IPS-20b (cell line): Measurements from ENCODE around the gene ITGA11.

Experiments used
- H3K27ac ChIP-seq: one replicate; pipeline ENCODE4 v1.5.1; 2013; ENCODE audit warnings: low read length
- H3K27me3 ChIP-seq: 2 replicates; pipeline ENCODE4 v1.6.1; 2013; ENCODE audit warnings: mild to moderate bottlenecking, low read length, inconsistent platforms; ENCODE audit not compliant: insufficient read depth
- H3K36me3 ChIP-seq: 2 replicates; pipeline ENCODE4 v1.6.1; 2013; ENCODE audit warnings: low read depth, mild to moderate bottlenecking, inconsistent platforms, low read length, moderate library complexity; ENCODE audit not compliant: insufficient read depth
- H3K4me1 ChIP-seq: 2 replicates; pipeline ENCODE4 v1.6.1; 2013; ENCODE audit warnings: mild to moderate bottlenecking, control low read depth, inconsistent platforms, low read length, moderate library complexity; ENCODE audit not compliant: insufficient read depth
- H3K4me3 ChIP-seq: 2 replicates; pipeline ENCODE4 v1.5.1; 2013; ENCODE audit warnings: mild to moderate bottlenecking, low read length, inconsistent platforms
- H3K9ac ChIP-seq: 2 replicates; pipeline ENCODE4 v1.6.1; 2013; ENCODE audit warnings: low read depth, mild to moderate bottlenecking, inconsistent platforms, low read length, moderate library complexity
- H3K9me3 ChIP-seq: 2 replicates; pipeline ENCODE4 v1.6.1; 2013; ENCODE audit warnings: mild to moderate bottlenecking, low read depth, low read length, inconsistent platforms; ENCODE audit not compliant: insufficient read depth

ITGA11 gene

DNA sequence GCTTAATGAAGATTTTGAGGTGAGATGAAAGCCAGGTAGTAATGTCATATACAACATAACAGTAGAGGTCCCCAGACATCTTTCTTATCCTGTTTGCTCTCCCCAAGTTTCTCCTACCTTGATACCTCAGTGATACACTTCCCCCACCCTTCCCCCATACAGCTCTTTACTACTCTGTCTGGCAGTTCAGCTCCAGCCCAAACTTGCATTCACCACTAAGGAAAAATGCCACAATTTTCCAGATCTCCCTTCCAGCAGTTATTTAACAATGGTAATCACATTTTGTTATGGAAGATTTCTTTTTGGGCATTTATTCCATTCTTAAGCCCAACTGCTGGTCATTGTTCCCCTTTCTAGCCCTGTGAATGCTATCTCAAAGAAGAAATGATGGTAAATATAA, 34.9 kb upstream of the ITGA11 start:
- Histone ChIP-seq H3K9me3 (no peaks in the 10 kb centered on the region), H3K27ac (no peak overlapping the region), H3K27me3 (no peaks in the 10 kb centered on the region), H3K9ac (no peak overlapping the region), H3K36me3 (no peaks in the 10 kb centered on the region), H3K4me1 (no peaks in the 10 kb centered on the region), H3K4me3 (no peak overlapping the region)

GRCh38 chr15:68465861-68466560, 34.0 kb upstream of the ITGA11 start:
- no peaks in the 10 kb centered on the region for H3K27me3 ChIP-seq
- no peaks in the 10 kb centered on the region for H3K4me1 ChIP-seq
- no peak overlapping the region for H3K4me3 ChIP-seq
- no peaks in the 10 kb centered on the region for H3K36me3 ChIP-seq
- H3K9me3 ChIP-seq = no peaks in the 10 kb centered on the region
- no peak overlapping the region for H3K27ac ChIP-seq
- no peak overlapping the region for H3K9ac ChIP-seq

DNA sequence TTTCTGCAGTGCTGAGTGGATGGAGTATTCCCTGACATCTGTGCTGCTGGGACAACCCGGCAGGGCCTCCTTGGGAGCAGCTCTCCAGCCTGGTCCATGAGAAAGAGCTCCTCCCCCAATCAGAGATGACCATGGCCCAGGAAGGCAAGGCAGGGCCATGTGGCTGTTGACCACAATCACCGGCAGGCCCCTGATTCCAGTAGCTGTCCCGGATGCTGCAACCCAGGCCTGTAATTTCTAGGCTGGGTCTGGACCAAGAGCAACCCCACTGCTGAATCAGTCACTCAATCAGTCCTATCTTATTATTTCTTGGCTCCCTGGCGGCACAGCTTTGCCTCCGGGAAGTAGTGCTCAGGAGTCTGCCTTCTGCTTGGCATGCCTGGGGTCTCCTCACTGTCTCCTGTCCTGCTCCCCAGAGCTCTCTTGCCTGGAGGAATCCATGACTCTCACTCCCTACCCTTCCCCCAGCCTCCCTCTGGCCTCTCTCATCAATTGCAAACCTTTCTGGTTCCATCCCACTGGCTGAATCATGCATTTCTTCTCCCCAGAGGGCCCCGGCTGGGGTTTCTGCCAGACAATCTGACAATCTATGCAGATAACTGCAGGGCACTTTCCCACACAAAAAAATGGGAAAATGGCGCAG, 32.6 kb upstream of the ITGA11 start:
- Histone ChIP-seq H3K27me3 (no peaks in the 10 kb centered on the region), H3K9ac (no peak overlapping the region), H3K4me1 (no peaks in the 10 kb centered on the region), H3K36me3 (no peaks in the 10 kb centered on the region), H3K9me3 (no peaks in the 10 kb centered on the region), H3K27ac (no peak overlapping the region), H3K4me3 (no peak overlapping the region)

DNA sequence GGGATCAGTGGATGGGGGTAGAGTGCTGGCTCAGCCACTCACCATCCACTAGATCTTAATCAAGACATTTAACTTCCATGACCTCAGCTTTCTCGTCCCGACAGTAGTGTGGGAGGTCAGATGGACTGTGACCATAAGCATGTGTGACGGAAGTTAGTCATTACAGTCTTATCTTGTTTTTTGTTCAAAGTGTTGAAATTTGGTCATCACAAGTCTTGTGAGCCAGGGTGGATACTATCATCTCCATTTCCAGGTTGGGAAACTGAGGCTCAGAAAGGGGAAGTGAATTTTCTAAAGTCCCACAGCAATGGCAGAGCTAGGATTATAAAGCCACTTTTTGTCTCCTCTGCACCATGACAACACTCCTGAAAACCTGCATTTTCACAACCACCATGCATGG, 32.0 kb upstream of the ITGA11 start:
- H3K27me3 ChIP-seq = no peaks in the 10 kb centered on the region
- H3K36me3 ChIP-seq = no peaks in the 10 kb centered on the region
- H3K4me3 ChIP-seq = no peak overlapping the region
- H3K9me3 ChIP-seq = no peaks in the 10 kb centered on the region
- no peaks in the 10 kb centered on the region for H3K4me1 ChIP-seq
- no peak overlapping the region for H3K27ac ChIP-seq
- H3K9ac ChIP-seq = no peak overlapping the region

GRCh38 chr15:68463444-68463843, 31.5 kb upstream of the ITGA11 start:
- H3K9ac ChIP-seq = no peak overlapping the region
- no peaks in the 10 kb centered on the region for H3K4me1 ChIP-seq
- H3K9me3 ChIP-seq = no peaks in the 10 kb centered on the region
- no peak overlapping the region for H3K27ac ChIP-seq
- H3K36me3 ChIP-seq = no peaks in the 10 kb centered on the region
- no peaks in the 10 kb centered on the region for H3K27me3 ChIP-seq
- no peak overlapping the region for H3K4me3 ChIP-seq

- Histone ChIP-seq H3K4me1 (no peaks in the 10 kb centered on the region), H3K36me3 (no peaks in the 10 kb centered on the region), H3K27ac (no peak overlapping the region), H3K4me3 (no peak overlapping the region), H3K9me3 (no peaks in the 10 kb centered on the region), H3K27me3 (no peaks in the 10 kb centered on the region), H3K9ac (no peak overlapping the region)
Measured at GRCh38 chr15:68460166-68460565, 28.2 kb upstream of the ITGA11 start.

DNA sequence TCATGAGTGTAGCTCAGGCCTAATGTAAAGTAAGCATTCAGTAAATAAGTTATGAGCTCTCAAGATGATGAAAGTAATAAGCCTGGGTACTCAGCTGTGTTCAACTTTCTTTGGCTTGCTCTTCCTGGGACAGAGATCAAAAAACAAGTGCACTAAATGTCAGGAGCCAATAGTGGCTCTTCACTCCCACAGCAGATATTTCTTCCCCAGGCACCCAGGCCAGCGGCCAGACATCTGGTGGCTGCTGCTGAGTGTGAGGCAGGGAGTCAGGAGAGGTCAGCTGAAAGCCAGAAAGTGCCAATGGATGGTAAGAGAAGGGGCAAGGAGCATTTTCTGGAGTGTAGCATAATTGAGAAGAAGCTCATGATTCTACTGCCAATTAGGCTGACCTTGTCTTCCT, 18.2 kb upstream of the ITGA11 start:
- Histone ChIP-seq H3K9ac (no peak overlapping the region), H3K9me3 (no peaks in the 10 kb centered on the region), H3K27me3 (no peaks in the 10 kb centered on the region), H3K27ac (no peak overlapping the region), H3K4me1 (no peaks in the 10 kb centered on the region), H3K36me3 (no peaks in the 10 kb centered on the region), H3K4me3 (no peak overlapping the region)

GRCh38 chr15:68449389-68449788, 17.4 kb upstream of the ITGA11 start:
- no peaks in the 10 kb centered on the region for H3K4me1 ChIP-seq
- H3K36me3 ChIP-seq = no peaks in the 10 kb centered on the region
- H3K27ac ChIP-seq = no peak overlapping the region
- no peak overlapping the region for H3K9ac ChIP-seq
- no peak overlapping the region for H3K4me3 ChIP-seq
- no peaks in the 10 kb centered on the region for H3K9me3 ChIP-seq
- H3K27me3 ChIP-seq = no peaks in the 10 kb centered on the region

GRCh38 chr15:68447976-68448755, 16.2 kb upstream of the ITGA11 start:
- no peaks in the 10 kb centered on the region for H3K36me3 ChIP-seq
- H3K4me1 ChIP-seq = no peaks in the 10 kb centered on the region
- no peak overlapping the region for H3K4me3 ChIP-seq
- H3K9me3 ChIP-seq = no peaks in the 10 kb centered on the region
- H3K27me3 ChIP-seq = no peaks in the 10 kb centered on the region
- no peak overlapping the region for H3K27ac ChIP-seq
- no peak overlapping the region for H3K9ac ChIP-seq

DNA sequence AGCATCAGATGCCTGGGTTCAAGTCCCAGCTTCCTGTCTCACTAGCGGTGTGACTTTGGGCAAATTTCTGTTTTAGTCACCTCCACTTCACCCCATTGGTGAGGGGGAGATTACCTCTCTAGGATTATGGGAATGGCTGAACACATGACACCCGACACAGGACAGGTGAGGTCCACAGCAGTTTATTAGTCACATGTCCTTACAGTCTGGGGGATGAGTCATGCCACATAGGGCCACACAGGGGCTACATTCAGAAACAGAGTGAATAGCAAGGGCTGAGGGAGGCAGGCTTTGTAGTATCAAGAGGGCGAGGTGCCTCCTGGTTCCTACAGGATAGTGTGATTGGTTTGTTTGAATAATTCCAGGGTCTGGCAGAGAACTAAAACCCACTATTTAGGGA, 15.2 kb upstream of the ITGA11 start:
- Histone ChIP-seq H3K27me3 (no peaks in the 10 kb centered on the region), H3K9me3 (no peaks in the 10 kb centered on the region), H3K4me3 (no peak overlapping the region), H3K27ac (no peak overlapping the region), H3K36me3 (no peaks in the 10 kb centered on the region), H3K9ac (no peak overlapping the region), H3K4me1 (no peaks in the 10 kb centered on the region)

DNA sequence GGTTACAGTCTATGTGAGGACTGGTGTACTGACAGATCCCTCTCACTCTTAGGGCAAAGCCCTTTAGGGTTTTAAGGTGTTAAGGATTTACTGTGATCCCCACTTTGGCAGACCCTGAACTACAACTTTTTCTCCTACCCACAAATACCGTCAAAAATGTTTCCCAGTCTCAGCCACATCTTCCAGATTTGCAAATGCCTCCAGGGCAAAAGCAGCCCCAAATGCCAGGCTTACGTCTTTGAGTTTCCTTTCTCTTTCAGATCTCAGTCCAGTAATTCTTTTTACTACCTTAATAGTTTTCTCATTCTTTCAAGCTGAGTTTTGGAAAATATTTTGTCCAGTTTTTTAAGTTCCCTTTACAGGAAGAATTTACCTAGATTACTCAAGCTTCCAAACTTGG, 13.4 kb upstream of the ITGA11 start:
- Histone ChIP-seq H3K27ac (no peak overlapping the region), H3K9ac (no peak overlapping the region), H3K9me3 (no peaks in the 10 kb centered on the region), H3K4me3 (no peak overlapping the region), H3K27me3 (no peaks in the 10 kb centered on the region), H3K4me1 (no peaks in the 10 kb centered on the region), H3K36me3 (no peaks in the 10 kb centered on the region)

GRCh38 chr15:68444336-68444735, 12.4 kb upstream of the ITGA11 start:
- Histone ChIP-seq H3K4me1 (no peaks in the 10 kb centered on the region), H3K27me3 (no peaks in the 10 kb centered on the region), H3K4me3 (no peak overlapping the region), H3K9ac (no peak overlapping the region), H3K27ac (no peak overlapping the region), H3K36me3 (no peaks in the 10 kb centered on the region), H3K9me3 (no peaks in the 10 kb centered on the region)
